Measurements from ENCODE around the gene TUBGCP6.

DNA sequence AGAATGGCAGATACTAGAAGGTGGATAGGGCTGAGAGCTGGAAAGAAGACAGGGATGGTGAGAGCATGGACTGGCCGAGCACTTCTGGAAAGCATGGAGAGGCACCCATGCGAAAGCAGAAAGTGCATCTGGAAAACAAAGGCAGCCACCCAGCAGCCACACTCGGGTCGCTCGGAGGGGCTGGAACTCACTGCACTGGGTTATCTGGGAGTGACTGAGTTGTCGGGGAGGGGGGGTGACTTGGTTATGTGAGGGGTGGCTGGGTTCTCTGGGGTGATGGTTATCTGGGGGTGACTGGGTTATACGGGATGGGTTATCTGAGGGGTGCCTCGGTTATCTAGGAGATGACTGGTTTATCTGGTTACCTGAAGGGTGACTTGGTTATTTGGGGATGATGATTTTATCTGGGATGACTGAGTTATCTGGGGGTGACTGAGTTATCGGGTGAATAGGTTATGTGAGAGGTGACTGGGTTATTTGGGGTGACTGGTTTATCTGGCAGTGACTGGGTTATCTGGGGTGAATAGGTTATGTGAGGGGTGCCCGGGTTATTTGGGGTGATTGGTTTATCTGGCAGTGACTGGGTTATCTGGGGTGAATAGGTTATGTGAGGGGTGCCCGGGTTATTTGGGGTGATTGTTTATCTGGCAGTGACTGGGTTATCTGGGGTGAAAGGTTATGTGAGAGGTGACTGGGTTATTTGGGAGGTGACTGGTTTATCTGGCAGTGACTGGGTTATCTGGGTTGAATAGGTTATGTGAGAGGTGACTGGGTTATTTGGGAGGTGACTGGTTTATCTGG lies 76.9 kb downstream of the TUBGCP6 start:
- TF ChIP-seq, protein P1, sequence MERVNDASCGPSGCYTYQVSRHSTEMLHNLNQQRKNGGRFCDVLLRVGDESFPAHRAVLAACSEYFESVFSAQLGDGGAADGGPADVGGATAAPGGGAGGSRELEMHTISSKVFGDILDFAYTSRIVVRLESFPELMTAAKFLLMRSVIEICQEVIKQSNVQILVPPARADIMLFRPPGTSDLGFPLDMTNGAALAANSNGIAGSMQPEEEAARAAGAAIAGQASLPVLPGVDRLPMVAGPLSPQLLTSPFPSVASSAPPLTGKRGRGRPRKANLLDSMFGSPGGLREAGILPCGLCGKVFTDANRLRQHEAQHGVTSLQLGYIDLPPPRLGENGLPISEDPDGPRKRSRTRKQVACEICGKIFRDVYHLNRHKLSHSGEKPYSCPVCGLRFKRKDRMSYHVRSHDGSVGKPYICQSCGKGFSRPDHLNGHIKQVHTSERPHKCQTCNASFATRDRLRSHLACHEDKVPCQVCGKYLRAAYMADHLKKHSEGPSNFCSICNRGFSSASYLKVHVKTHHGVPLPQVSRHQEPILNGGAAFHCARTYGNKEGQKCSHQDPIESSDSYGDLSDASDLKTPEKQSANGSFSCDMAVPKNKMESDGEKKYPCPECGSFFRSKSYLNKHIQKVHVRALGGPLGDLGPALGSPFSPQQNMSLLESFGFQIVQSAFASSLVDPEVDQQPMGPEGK (CRISPR knock-in tag; IDR thresholded peaks at IDR 0.05; ENCODE audit: borderline replicate concordance) = no peak
- TF ChIP-seq ZFP30 (CRISPR knock-in tag; IDR thresholded peaks at IDR 0.05) = no peak
- TF ChIP-seq, protein P2, sequence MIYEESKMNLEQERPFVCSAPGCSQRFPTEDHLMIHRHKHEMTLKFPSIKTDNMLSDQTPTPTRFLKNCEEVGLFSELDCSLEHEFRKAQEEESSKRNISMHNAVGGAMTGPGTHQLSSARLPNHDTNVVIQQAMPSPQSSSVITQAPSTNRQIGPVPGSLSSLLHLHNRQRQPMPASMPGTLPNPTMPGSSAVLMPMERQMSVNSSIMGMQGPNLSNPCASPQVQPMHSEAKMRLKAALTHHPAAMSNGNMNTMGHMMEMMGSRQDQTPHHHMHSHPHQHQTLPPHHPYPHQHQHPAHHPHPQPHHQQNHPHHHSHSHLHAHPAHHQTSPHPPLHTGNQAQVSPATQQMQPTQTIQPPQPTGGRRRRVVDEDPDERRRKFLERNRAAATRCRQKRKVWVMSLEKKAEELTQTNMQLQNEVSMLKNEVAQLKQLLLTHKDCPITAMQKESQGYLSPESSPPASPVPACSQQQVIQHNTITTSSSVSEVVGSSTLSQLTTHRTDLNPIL (CRISPR knock-in tag; IDR thresholded peaks at IDR 0.05; ENCODE audit: low read depth) = no peak
- no peak for TF ChIP-seq ISL1 (CRISPR knock-in tag; IDR thresholded peaks at IDR 0.05)
- TF ChIP-seq GLIS3 (CRISPR knock-in tag; IDR thresholded peaks at IDR 0.05) = no peak
- TF ChIP-seq BACH2 (CRISPR knock-in tag; IDR thresholded peaks at IDR 0.05; ENCODE audit: borderline replicate concordance) = no peak
- no peak for TF ChIP-seq RARB (CRISPR knock-in tag; IDR thresholded peaks at IDR 0.05)
- no peak for TF ChIP-seq ZNF565 (CRISPR knock-in tag; conservative IDR thresholded peaks at IDR 0.05; ENCODE audit: low read depth)
- TF ChIP-seq, protein P3, sequence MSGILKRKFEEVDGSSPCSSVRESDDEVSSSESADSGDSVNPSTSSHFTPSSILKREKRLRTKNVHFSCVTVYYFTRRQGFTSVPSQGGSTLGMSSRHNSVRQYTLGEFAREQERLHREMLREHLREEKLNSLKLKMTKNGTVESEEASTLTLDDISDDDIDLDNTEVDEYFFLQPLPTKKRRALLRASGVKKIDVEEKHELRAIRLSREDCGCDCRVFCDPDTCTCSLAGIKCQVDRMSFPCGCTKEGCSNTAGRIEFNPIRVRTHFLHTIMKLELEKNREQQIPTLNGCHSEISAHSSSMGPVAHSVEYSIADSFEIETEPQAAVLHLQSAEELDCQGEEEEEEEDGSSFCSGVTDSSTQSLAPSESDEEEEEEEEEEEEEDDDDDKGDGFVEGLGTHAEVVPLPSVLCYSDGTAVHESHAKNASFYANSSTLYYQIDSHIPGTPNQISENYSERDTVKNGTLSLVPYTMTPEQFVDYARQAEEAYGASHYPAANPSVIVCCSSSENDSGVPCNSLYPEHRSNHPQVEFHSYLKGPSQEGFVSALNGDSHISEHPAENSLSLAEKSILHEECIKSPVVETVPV (CRISPR knock-in tag; IDR thresholded peaks at IDR 0.05) = no peak
- TF ChIP-seq SNAI2 (CRISPR knock-in tag; IDR thresholded peaks at IDR 0.05) = no peak
- no peak for TF ChIP-seq OSR1 (CRISPR knock-in tag; IDR thresholded peaks at IDR 0.05)
- TF ChIP-seq TOX (CRISPR knock-in tag; IDR thresholded peaks at IDR 0.05; ENCODE audit: borderline replicate concordance) = no peak

Data from SK-N-SH treated with all-trans-retinoic acid at 6 μM for 48 hours (cell line).